ENCODE data around the gene CMBL. TPM values are rescaled to one million over a fixed set of nuclear protein-coding genes. Genes with fewer than 3 reads are reported as not detected.

CMBL gene
- total RNA-seq, 2 experiments from 2014 or later = 0.13 TPM; not detected in 1

DNA sequence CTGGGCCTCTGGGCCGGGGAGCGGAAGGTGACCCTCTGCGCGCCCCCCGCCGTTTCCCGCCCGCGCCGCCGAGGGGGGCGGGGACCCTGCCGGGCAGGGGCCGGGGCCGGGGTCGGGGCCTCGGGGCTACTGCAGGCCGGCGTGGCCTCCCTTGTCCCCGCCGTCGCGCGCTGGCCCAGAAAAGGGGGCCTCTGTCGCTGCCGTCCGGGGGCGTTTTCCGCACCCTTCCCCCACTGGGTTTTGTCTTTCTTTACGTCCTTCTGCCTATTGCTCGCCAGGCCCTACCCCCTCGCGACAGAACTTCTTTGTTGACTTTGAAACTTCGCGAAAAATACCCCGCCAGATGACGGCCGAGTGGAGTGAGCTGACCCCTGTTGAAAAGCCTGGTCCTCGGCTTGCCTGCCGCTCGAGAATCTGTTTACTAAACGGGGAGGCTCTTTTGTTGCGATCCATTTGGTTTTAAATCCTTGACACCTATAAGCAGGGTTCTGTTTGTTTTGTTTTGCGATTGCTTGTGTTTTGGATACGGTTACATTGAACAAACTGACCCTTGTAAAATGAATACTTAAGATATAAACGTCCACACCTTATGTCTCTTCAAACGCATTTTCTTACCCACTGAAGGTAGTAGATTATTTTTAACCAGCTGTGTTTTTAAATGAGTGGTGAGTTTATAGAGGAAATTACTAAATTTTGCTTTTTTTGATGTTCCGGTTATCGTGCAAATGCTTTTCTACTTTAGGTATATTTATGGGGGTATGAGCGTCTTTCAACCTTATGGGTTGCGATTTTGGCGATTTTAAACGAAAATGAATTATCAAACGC, 46.6 kb upstream of the CMBL start:
- peak overlapping the region; percentile 88 for H3K4me3 ChIP-seq (ENCODE audit: low read depth, low read length, poor library complexity, severe bottlenecking)
- no peaks in the 10 kb centered on the region for H3K9me2 ChIP-seq (ENCODE audit: insufficient read depth, low read length)
- H3K27ac ChIP-seq (ENCODE audit: low read depth, low read length, poor library complexity, severe bottlenecking) = peak overlapping the region; percentile 88
- TF ChIP-seq, protein P1, sequence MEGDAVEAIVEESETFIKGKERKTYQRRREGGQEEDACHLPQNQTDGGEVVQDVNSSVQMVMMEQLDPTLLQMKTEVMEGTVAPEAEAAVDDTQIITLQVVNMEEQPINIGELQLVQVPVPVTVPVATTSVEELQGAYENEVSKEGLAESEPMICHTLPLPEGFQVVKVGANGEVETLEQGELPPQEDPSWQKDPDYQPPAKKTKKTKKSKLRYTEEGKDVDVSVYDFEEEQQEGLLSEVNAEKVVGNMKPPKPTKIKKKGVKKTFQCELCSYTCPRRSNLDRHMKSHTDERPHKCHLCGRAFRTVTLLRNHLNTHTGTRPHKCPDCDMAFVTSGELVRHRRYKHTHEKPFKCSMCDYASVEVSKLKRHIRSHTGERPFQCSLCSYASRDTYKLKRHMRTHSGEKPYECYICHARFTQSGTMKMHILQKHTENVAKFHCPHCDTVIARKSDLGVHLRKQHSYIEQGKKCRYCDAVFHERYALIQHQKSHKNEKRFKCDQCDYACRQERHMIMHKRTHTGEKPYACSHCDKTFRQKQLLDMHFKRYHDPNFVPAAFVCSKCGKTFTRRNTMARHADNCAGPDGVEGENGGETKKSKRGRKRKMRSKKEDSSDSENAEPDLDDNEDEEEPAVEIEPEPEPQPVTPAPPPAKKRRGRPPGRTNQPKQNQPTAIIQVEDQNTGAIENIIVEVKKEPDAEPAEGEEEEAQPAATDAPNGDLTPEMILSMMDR (conservative IDR thresholded peaks at IDR 0.05; ENCODE audit: low read length) = 0 out of 2 replicates have a peak, but pooled peaks have one; percentile 9
- TF ChIP-seq EZH2phosphoT487 (IDR thresholded peaks at IDR 0.05; ENCODE audit: borderline replicate concordance, low read depth, low read length) = no peak
- ChIA-PET CTCF (ENCODE audit: unreplicated experiment) (no interaction called here), POLR2A (interaction anchor here (0.8 to 1.9 kb wide), 8 partner anchors 10 to 273 kb away, joined by 3 to 10 read pairs (median 4); no protein-coding TSS in a partner anchor)
- BruUV-seq (replicated peaks) = TSS peak; percentile 70
- peak; percentile 62 for DNase-seq (ENCODE audit: low spot score)
- H3K4me2 ChIP-seq (ENCODE audit: low read length) = peak overlapping the region; percentile 87
- intact Hi-C loops (cut with micrococcal nuclease; ENCODE audit: unreplicated experiment) = loop anchor here (5.0 kb wide), 2 partner anchors 253 to 273 kb away; no protein-coding TSS in a partner anchor
- peaks cover 40% of the 10 kb centered on the region for H3K4me1 ChIP-seq (ENCODE audit: insufficient read depth, low read length, poor library complexity, severe bottlenecking)
- H3K79me2 ChIP-seq (ENCODE audit: insufficient read depth, low read depth, low read length) = peaks cover 66% of the 10 kb centered on the region
- H3K9me3 ChIP-seq (ENCODE audit: low read length) = no peaks in the 10 kb centered on the region
- peaks cover 41% of the 10 kb centered on the region for H4K20me1 ChIP-seq (ENCODE audit: insufficient read depth, low read length)
- peaks cover 6% of the 10 kb centered on the region for H3K36me3 ChIP-seq (ENCODE audit: insufficient read depth, low read length)
- H2AFZ ChIP-seq (ENCODE audit: low read length) = peak overlapping the region; percentile 51; the same call in 1 of the 2 replicates

DNA sequence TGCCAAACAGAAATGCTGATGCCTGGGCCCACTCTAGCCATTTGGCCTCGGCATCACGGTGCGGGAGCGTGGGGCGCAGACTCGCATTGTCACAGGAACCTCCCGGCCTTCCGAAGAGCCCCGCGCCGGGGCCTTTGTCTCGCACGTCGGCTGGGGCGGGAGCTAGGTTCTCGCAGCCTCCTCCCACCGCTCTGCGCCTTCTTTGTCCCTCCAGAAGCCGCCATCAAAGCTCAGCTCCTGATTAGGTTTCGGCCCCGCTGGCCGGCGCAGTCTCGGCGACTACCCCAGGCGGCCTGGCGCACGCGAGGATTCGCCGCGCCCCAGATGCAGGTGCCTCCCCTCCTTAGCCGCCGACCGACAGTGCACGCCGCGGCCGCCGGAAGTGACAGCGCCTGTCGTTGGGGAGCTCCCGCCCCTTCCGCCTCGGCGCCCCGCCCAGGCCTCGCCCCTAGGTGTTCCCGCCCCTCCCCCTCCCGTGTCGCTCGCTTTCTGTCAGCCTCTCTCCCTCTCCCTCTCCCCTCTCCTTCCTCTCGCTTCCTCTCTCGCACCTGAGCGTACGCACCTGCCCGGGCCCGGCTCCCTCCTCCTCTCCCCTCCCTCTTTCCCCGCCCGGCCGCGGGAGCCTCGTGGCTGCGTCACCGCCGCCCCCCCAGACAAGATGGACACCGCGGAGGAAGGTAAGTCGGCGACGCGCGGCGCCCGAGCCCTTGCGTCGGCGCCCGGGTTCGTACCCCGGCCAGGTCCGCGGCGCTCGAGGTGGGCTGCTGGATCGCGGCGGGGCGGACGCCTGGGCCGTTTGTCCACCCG, 45.7 kb upstream of the CMBL start, which contains the start of gene MARCHF6:
Gene MARCHF6 (plus strand): TSS at position 455 of the 807 bp plus-strand sequence. CDS start 204 bp downstream, at position 659.
- H3K27ac ChIP-seq (ENCODE audit: low read depth, low read length, poor library complexity, severe bottlenecking) = peak within 1 kb of the TSS; percentile 88
- peak within 1 kb of the TSS; percentile 87 for H3K4me2 ChIP-seq (ENCODE audit: low read length)
- H4K20me1 ChIP-seq (ENCODE audit: insufficient read depth, low read length) = peaks cover 34% of the 10 kb centered on the region
- H3K4me3 ChIP-seq (ENCODE audit: low read depth, low read length, poor library complexity, severe bottlenecking) = peak within 1 kb of the TSS; percentile 88
- intact Hi-C loops (cut with micrococcal nuclease; ENCODE audit: unreplicated experiment) = loop anchor here (1.0 to 5.0 kb wide), 7 partner anchors 65 to 407 kb away; partner anchors contain the start of genes CCT5 and DAP
- peak; percentile 97 for DNase-seq (ENCODE audit: low spot score)
- peaks cover 40% of the 10 kb centered on the region for H3K4me1 ChIP-seq (ENCODE audit: insufficient read depth, low read length, poor library complexity, severe bottlenecking)
- BruUV-seq (replicated peaks) = no TSS peak
- peak within 1 kb of the TSS; percentile 51; the same call in 1 of the 2 replicates for H2AFZ ChIP-seq (ENCODE audit: low read length)
- no peaks in the 10 kb centered on the region for H3K9me3 ChIP-seq (ENCODE audit: low read length)
- TF ChIP-seq EZH2phosphoT487 (IDR thresholded peaks at IDR 0.05; ENCODE audit: borderline replicate concordance, low read depth, low read length) = no peak
- TF ChIP-seq, protein P1 (conservative IDR thresholded peaks at IDR 0.05; ENCODE audit: low read length) = no peak
- H3K79me2 ChIP-seq (ENCODE audit: insufficient read depth, low read depth, low read length) = peaks cover 58% of the 10 kb centered on the region
- CTCF ChIA-PET (ENCODE audit: unreplicated experiment) = no interaction called here
- no peaks in the 10 kb centered on the region for H3K36me3 ChIP-seq (ENCODE audit: insufficient read depth, low read length)
- POLR2A ChIA-PET = interaction anchor here (0.7 to 1.9 kb wide), 15 partner anchors 10 to 274 kb away, joined by 3 to 11 read pairs (median 3); no protein-coding TSS in a partner anchor
- H3K9me2 ChIP-seq (ENCODE audit: insufficient read depth, low read length) = no peaks in the 10 kb centered on the region
